H1 (cell line): ENCODE data around the gene ARCN1. TPM values are rescaled to one million over a fixed set of nuclear protein-coding genes. Genes with fewer than 3 reads are reported as not detected.

Experiments used
- CTCF ChIA-PET: fragments of 300-600 bp; sonication (Branson Sonifier 250); formaldehyde crosslinking; loops from one replicate; lab custom pipeline; 2021; ENCODE audit not compliant: partially characterized antibody; lab: Charles Lee
- POLR2A ChIA-PET: fragments of 300-600 bp; sonication (Branson Sonifier 250); formaldehyde crosslinking; loops from one replicate; lab custom pipeline; 2021; ENCODE audit warnings: inconsistent platforms; ENCODE audit not compliant: partially characterized antibody; lab: Charles Lee
- DNase-seq, 2 experiments: peaks; one replicate each; pipeline versions ENCODE4 v3.0.0 to v3.0.0-alpha.2; 2010 to 2022; ENCODE audit warnings: low spot score in 2 of 2, low read depth in 1 of 2, mixed read lengths in 1 of 2
- FAIRE-seq: peaks from 2 replicates; lab custom pipeline; 2011; peaks lifted over from hg19 to GRCh38; lab: Jason Lieb, UNC
- H2AFZ ChIP-seq: 2 replicates; pipeline ENCODE4 v1.8.1; 2012; ENCODE audit warnings: low read length, inconsistent platforms
- H2AK5ac ChIP-seq: 2 replicates; pipeline ENCODE4 v1.6.1; 2013; ENCODE audit warnings: low read depth, low read length
- H2BK120ac ChIP-seq: replicated peaks from 2 replicates; pipeline ENCODE3; 2013; ENCODE audit warnings: low read depth, low read length, inconsistent platforms
- H2BK12ac ChIP-seq: 2 replicates; pipeline ENCODE4 v1.6.1; 2013; ENCODE audit warnings: low read depth, low read length
- H2BK15ac ChIP-seq: 2 replicates; pipeline ENCODE4 v1.6.1; 2013; ENCODE audit warnings: low read length
- H2BK20ac ChIP-seq: 2 replicates; pipeline ENCODE4 v1.6.1; 2013; ENCODE audit warnings: low read length
- H2BK5ac ChIP-seq: 2 replicates; pipeline ENCODE4 v1.6.1; 2013; ENCODE audit warnings: low read depth, low read length
- H3K14ac ChIP-seq: 2 replicates; pipeline ENCODE4 v1.6.1; 2013; ENCODE audit warnings: inconsistent platforms; ENCODE audit not compliant: insufficient read length
- H3K18ac ChIP-seq: 2 replicates; pipeline ENCODE4 v1.6.1; 2013; ENCODE audit warnings: low read length; ENCODE audit errors: extremely low read depth
- H3K23ac ChIP-seq: 2 replicates; pipeline ENCODE4 v1.6.1; 2013; ENCODE audit warnings: inconsistent platforms; ENCODE audit not compliant: insufficient read length
- H3K23me2 ChIP-seq: 2 replicates; pipeline ENCODE4 v1.6.1; 2013; ENCODE audit warnings: low read depth, low read length
- H3K27ac ChIP-seq: 2 replicates; pipeline ENCODE4 v1.6.1; 2011; ENCODE audit warnings: low read depth, low read length, inconsistent platforms
- H3K27me3 ChIP-seq, 4 experiments: replicated peaks in 1 of 4; 1 replicate in 1 of 4; 2 replicates in 3 of 4; pipeline versions ENCODE4 v1.6.1 to v1.8.1; 2011 to 2013; ENCODE audit warnings: low read length in 3 of 4, mild to moderate bottlenecking in 3 of 4, inconsistent platforms in 2 of 4, mixed read lengths in 2 of 4, moderate library complexity in 1 of 4; ENCODE audit not compliant: control insufficient read depth in 3 of 4, insufficient read depth in 3 of 4; ENCODE audit errors: extremely low read depth in 1 of 4
- H3K36me3 ChIP-seq, 4 experiments: 2 replicates each; pipeline versions ENCODE4 v1.6.1 to v1.8.1; 2011 to 2013; ENCODE audit warnings: mild to moderate bottlenecking in 4 of 4, low read length in 3 of 4, moderate library complexity in 2 of 4, control low read depth in 1 of 4, inconsistent platforms in 1 of 4; ENCODE audit not compliant: insufficient read depth in 4 of 4, control insufficient read depth in 2 of 4
- H3K4ac ChIP-seq: replicated peaks from 2 replicates; pipeline ENCODE3; 2013; ENCODE audit warnings: low read length, low read depth, mixed read lengths, inconsistent platforms; ENCODE audit not compliant: insufficient read length
- H3K4me1 ChIP-seq, 4 experiments: replicated peaks in 1 of 4; 1 replicate in 1 of 4; 2 replicates in 3 of 4; pipeline versions ENCODE4 v1.6.1 to v1.8.1; 2011 to 2013; ENCODE audit warnings: low read length in 3 of 4, inconsistent platforms in 2 of 4, mixed read lengths in 1 of 4; ENCODE audit not compliant: insufficient read depth in 4 of 4, control insufficient read depth in 3 of 4
- H3K4me2 ChIP-seq, 2 experiments: 2 replicates each; pipeline versions ENCODE4 v1.6.1 to v1.8.1; 2011 to 2013; ENCODE audit warnings: low read depth in 2 of 2, low read length in 2 of 2, control low read depth in 1 of 2, inconsistent platforms in 1 of 2, mild to moderate bottlenecking in 1 of 2; ENCODE audit not compliant: insufficient read depth in 1 of 2
- H3K4me3 ChIP-seq, 4 experiments: fragments of 200-600, 300-600 bp in 1 of 4; sonication (generic), shearing (Covaris generic), sonication (Bioruptor Twin) in 1 of 4; 2 replicates each; pipeline versions ENCODE4 v1.5.1 to v1.8.1; 2011 to 2016; ENCODE audit warnings: low read length in 4 of 4, low read depth in 3 of 4, control low read depth in 2 of 4, inconsistent platforms in 2 of 4, mild to moderate bottlenecking in 2 of 4, mixed read lengths in 1 of 4, moderate library complexity in 1 of 4; ENCODE audit not compliant: insufficient read depth in 2 of 4; ENCODE audit errors: extremely low read depth in 1 of 4
- H3K56ac ChIP-seq: replicated peaks from 2 replicates; pipeline ENCODE3; 2013; ENCODE audit warnings: low read depth, mild to moderate bottlenecking, mixed read lengths, low read length, inconsistent platforms; ENCODE audit not compliant: insufficient read length
- H3K79me1 ChIP-seq: 2 replicates; pipeline ENCODE4 v1.6.1; 2013; ENCODE audit warnings: low read depth, low read length, control low read depth
- H3K79me2 ChIP-seq, 2 experiments: 2 replicates each; pipeline versions ENCODE4 v1.6.1 to v1.8.1; 2012 to 2013; ENCODE audit warnings: low read length in 2 of 2, mild to moderate bottlenecking in 2 of 2, inconsistent platforms in 1 of 2; ENCODE audit not compliant: insufficient read depth in 2 of 2, control insufficient read depth in 1 of 2
- H3K9ac ChIP-seq, 4 experiments: replicated peaks in 1 of 4; 1 replicate in 1 of 4; 2 replicates in 3 of 4; pipeline versions ENCODE4 v1.6.1 to v1.8.1; 2011 to 2013; ENCODE audit warnings: low read depth in 3 of 4, low read length in 3 of 4, control low read depth in 2 of 4, mild to moderate bottlenecking in 2 of 4, moderate library complexity in 2 of 4, inconsistent platforms in 1 of 4; ENCODE audit errors: extremely low read depth in 1 of 4
- H3K9me3 ChIP-seq, 2 experiments: 2 replicates each; pipeline versions ENCODE4 v1.6.1 to v1.8.1; 2012 to 2013; ENCODE audit warnings: mild to moderate bottlenecking in 2 of 2, moderate library complexity in 2 of 2, control low read depth in 1 of 2, inconsistent platforms in 1 of 2, low read depth in 1 of 2, low read length in 1 of 2, mixed read lengths in 1 of 2; ENCODE audit not compliant: insufficient read depth in 2 of 2
- H4K20me1 ChIP-seq, 2 experiments: replicated peaks in 1 of 2; 2 replicates each; pipeline versions ENCODE3 to v1.8.1; 2011 to 2013; ENCODE audit warnings: inconsistent platforms in 2 of 2, low read length in 2 of 2, mild to moderate bottlenecking in 1 of 2; ENCODE audit not compliant: insufficient read depth in 2 of 2, control insufficient read depth in 1 of 2
- H4K5ac ChIP-seq: 2 replicates; pipeline ENCODE4 v1.6.1; 2013; ENCODE audit warnings: low read length, low read depth, mixed read lengths, inconsistent platforms; ENCODE audit not compliant: insufficient read length
- H4K8ac ChIP-seq: 2 replicates; pipeline ENCODE4 v1.8.0; 2013; ENCODE audit warnings: mild to moderate bottlenecking, moderate library complexity, low read length, inconsistent platforms; ENCODE audit not compliant: insufficient read depth; ENCODE audit errors: extremely low read depth
- H4K91ac ChIP-seq: replicated peaks from 2 replicates; pipeline ENCODE3; 2013; ENCODE audit warnings: low read length, mixed read lengths, inconsistent platforms; ENCODE audit not compliant: insufficient read length
- BCL11A ChIP-seq, 2 experiments: IDR thresholded peaks; one replicate each; pipeline ENCODE4 v1.6.1; 2011; ENCODE audit warnings: low read depth in 2 of 2, low read length in 2 of 2, mild to moderate bottlenecking in 2 of 2
- GTF2F1 ChIP-seq: IDR thresholded peaks from 2 replicates; pipeline ENCODE4 v1.6.1; 2012; ENCODE audit warnings: low read depth, low read length, improper control_type of control experiment, borderline replicate concordance
- KDM5A ChIP-seq: fragments of 200-600 bp; IDR thresholded peaks from 2 replicates; pipeline ENCODE4 v1.7.1; 2012; ENCODE audit warnings: mild to moderate bottlenecking, low read length, inconsistent platforms, mixed read lengths
- NANOG ChIP-seq: IDR thresholded peaks from 2 replicates; pipeline ENCODE4 v1.6.1; 2011; ENCODE audit warnings: low read length, low read depth, mild to moderate bottlenecking, inconsistent platforms; ENCODE audit not compliant: insufficient read depth, poor library complexity, severe bottlenecking
- POLR2A ChIP-seq, 2 experiments: IDR thresholded peaks; 1 replicate in 1 of 2; 2 replicates in 1 of 2; pipeline ENCODE4 v1.6.1; 2011; ENCODE audit warnings: low read depth in 2 of 2, low read length in 2 of 2, mild to moderate bottlenecking in 2 of 2; ENCODE audit errors: control extremely low read depth in 1 of 2
- RBBP5 ChIP-seq: IDR thresholded peaks from 2 replicates; pipeline ENCODE4 v1.7.1; 2012; ENCODE audit warnings: low read depth, mild to moderate bottlenecking, inconsistent platforms, low read length, moderate library complexity, borderline replicate concordance
- SIX5 ChIP-seq: IDR thresholded peaks from 2 replicates; pipeline ENCODE4 v1.6.1; 2011; ENCODE audit warnings: mild to moderate bottlenecking, low read depth, low read length
- SP1 ChIP-seq: IDR thresholded peaks from 2 replicates; pipeline ENCODE4 v1.6.1; 2011; ENCODE audit warnings: low read depth, low read length
- TCF12 ChIP-seq: IDR thresholded peaks from 2 replicates; pipeline ENCODE4 v1.6.1; 2011; ENCODE audit warnings: low read depth, mild to moderate bottlenecking, low read length
- TEAD4 ChIP-seq: IDR thresholded peaks from 2 replicates; pipeline ENCODE4 v1.6.1; 2012; ENCODE audit warnings: low read depth, low read length, inconsistent platforms, mixed read lengths
- YY1 ChIP-seq: IDR thresholded peaks from 2 replicates; pipeline ENCODE4 v1.6.1; 2011; ENCODE audit warnings: low read depth, mild to moderate bottlenecking, low read length
- ZNF274 ChIP-seq: IDR thresholded peaks from 2 replicates; pipeline ENCODE4 v1.7.0; 2012; ENCODE audit warnings: low read length, borderline replicate concordance; ENCODE audit errors: extremely low read depth
- WGBS, 2 experiments: shearing (Covaris generic) in 1 of 2; methylation state at CpG; one replicate each; pipeline versions ENCODE4 v1.1.6 to v1.1.7; 2013 to 2015; ENCODE audit warnings: low lambda C conversion rate in 2 of 2, mixed read lengths in 2 of 2, inconsistent platforms in 1 of 2, low coverage in 1 of 2, missing lambda C conversion rate in 1 of 2; ENCODE audit not compliant: insufficient replicate concordance in 2 of 2, insufficient coverage in 1 of 2, insufficient read length in 1 of 2; ENCODE audit errors: extremely low coverage in 1 of 2, missing lambda C conversion rate in 1 of 2; 5-methylcytosine and 5-hydroxymethylcytosine counted together
- polyA plus RNA-seq, 7 experiments: library from polyadenylated mRNA; depleted of rRNA in 3 of 7; stranded (reverse) in 5 of 7; unstranded in 2 of 7; fragments of >200 nt in 5 of 7; fragments of 200-250 nt in 2 of 7; gene quantifications; 1 replicate in 5 of 7; 2 replicates in 1 of 7; 4 replicates in 1 of 7; pipeline versions ENCODE4 v1.2.1 to v1.2.3, GENCODE V29; 2011 to 2013; ENCODE audit warnings: missing spikeins in 2 of 7, mixed read lengths in 2 of 7
- total RNA-seq: library from RNA; stranded (reverse); fragmentation: NEBNext Ultra II Directional; extraction: Animal tissue kit (Norgen Biotek cat#: 25700); gene quantifications from 2 replicates; pipeline ENCODE4 v1.2.1, GENCODE V29; 2021

ARCN1 gene
- total and polyA plus RNA-seq, 2 of the 8 experiments (the other 6 are each of a cell fraction or from before 2014, with no cell fraction given), result 132 to 146 TPM

- H2BK15ac ChIP-seq, result no peak overlapping the region
- 18 to 83% methylated on average over 1 to 6 of the region's 6 CpGs for WGBS, 2 experiments
- H2BK20ac ChIP-seq, result peak overlapping the region; percentile 53
- no peak overlapping the region for H3K56ac ChIP-seq
- H3K27me3 ChIP-seq, result peaks cover 4 to 12% (median 7%) of the 10 kb centered on the region in 4 experiments; a peak in 6 of 7 replicates
- no peak overlapping the region for H2AFZ ChIP-seq
- no peak overlapping the region for H3K23ac ChIP-seq
- no peaks in the 10 kb centered on the region for H3K79me2 ChIP-seq
- no peak overlapping the region for H3K14ac ChIP-seq
- peak overlapping the region; percentile 33; the same call in 1 of the 2 replicates for H3K18ac ChIP-seq
- no peaks in the 10 kb centered on the region for H3K9me3 ChIP-seq
- peak overlapping the region in 3 of 4 experiments; percentile 15 to 30 (median 28); a peak in 5 of 8 replicates for H3K4me3 ChIP-seq
- H3K79me1 ChIP-seq, result no peaks in the 10 kb centered on the region
- H2AK5ac ChIP-seq, result peak overlapping the region; percentile 3; the same call in 1 of the 2 replicates
- H3K4me1 ChIP-seq, result peaks cover 20 to 47% (median 33%) of the 10 kb centered on the region in 4 experiments
- CTCF ChIA-PET, result interaction anchor here (0.6 to 25.3 kb wide), 4 partner anchors 9 to 24 kb away, joined by 3 to 435 read pairs (median 96); no protein-coding TSS in a partner anchor
- peak overlapping the region; percentile 72 for H2BK5ac ChIP-seq
- DNase-seq (peak; percentile 80 to 88), FAIRE-seq (peak; percentile 91)
- H2BK120ac ChIP-seq, result peak overlapping the region; percentile 24
- peak overlapping the region; percentile 84 for H3K27ac ChIP-seq
- H3K23me2 ChIP-seq, result peaks cover 4% of the 10 kb centered on the region; the same call in 1 of the 2 replicates
- no peaks in the 10 kb centered on the region for H4K20me1 ChIP-seq
- peak overlapping the region in 1 of 4 experiments; percentile 17; a peak in 2 of 7 replicates for H3K9ac ChIP-seq
- POLR2A ChIA-PET, result interaction anchor here (1.0 to 28.7 kb wide), 4 partner anchors 14 to 45 kb away, joined by 3 to 574 read pairs (median 4); no protein-coding TSS in a partner anchor
- H3K36me3 ChIP-seq, result no peaks in the 10 kb centered on the region
- peak overlapping the region; percentile 82 for H2BK12ac ChIP-seq
- no peak overlapping the region for H3K4ac ChIP-seq
- H3K4me2 ChIP-seq, result peak overlapping the region; percentile 43 to 63
- H4K5ac ChIP-seq, result peak overlapping the region; percentile 52
- H4K8ac ChIP-seq, result peak overlapping the region; percentile 54; the same call in 1 of the 2 replicates
- H4K91ac ChIP-seq, result peak overlapping the region; percentile 64
- TF ChIP-seq KDM5A (no peak), ZNF274 (no peak), POLR2A (IDR thresholded peaks at IDR 0.05; ENCODE audit: control extremely low read depth in 1 of 2, low read depth in 2 of 2, low read length in 2 of 2) (peak in 1 of 2 experiments; percentile 92; a peak in 2 of 3 replicates), SIX5 (no peak), NANOG (peak; percentile 62), SP1 (peak; percentile 94), YY1 (0 out of 2 replicates have a peak, but pooled peaks have one; percentile 13), TCF12 (peak; percentile 75; the same call in 1 of the 2 replicates), TEAD4 (peak; percentile 100), BCL11A (IDR thresholded peaks at IDR 0.05; ENCODE audit: low read depth in 2 of 2, low read length in 2 of 2) (peak in 1 of 2 experiments; percentile 51), GTF2F1 (no peak), RBBP5 (0 out of 2 replicates have a peak, but pooled peaks have one; percentile 40)
Measured at GRCh38 chr11:118615282-118615975, 43.2 kb downstream of the ARCN1 start.
